ENCODE measurements around the gene GNL1. TPM values are rescaled to one million over a fixed set of nuclear protein-coding genes. Genes with fewer than 3 reads are reported as not detected.
A peak's percentile ranks its signal among the peaks of the same experiment; 100 is the strongest.

Gene GNL1
- total RNA-seq, 6 experiments from 2014 or later: 5.1 to 25.6 (median 19.8) TPM

DNA sequence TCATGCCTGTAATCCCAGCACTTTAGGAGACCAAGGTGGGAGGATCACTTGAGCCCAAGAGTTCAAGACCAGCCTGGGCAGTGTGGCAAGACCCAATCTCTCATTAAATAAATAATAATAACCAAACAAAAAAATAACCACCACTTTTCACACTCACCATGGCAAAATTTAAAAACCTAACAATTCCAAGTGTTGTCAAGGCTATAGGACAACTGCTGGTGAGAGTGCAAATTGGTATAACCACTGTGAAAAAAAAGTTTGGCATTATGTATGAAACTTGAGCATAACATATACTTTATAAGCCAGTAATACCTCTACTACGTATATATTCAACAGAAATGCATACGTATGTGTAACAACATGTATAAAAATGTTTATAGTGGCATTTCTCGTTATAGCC, 4.6 kb upstream of the GNL1 start:
- DNase-seq (no peak), ATAC-seq (no peak)
- Histone ChIP-seq H3K4me1 (peaks cover 0 to 47% (median 23%) of the 10 kb centered on the region in 4 donors), H3K4me3 (no peak overlapping the region), H3K9me3 (no peaks in the 10 kb centered on the region), H3K27ac (no peak overlapping the region), H3K27me3 (no peaks in the 10 kb centered on the region), H3K36me3 (no peaks in the 10 kb centered on the region)
- 94% methylated on average over 3 of the region's 3 CpGs for WGBS (ENCODE audit: insufficient coverage, low coverage, low lambda C conversion rate, missing lambda C conversion rate)
- intact Hi-C loops (cut with DNase I): no loop called here
- no peak for TF ChIP-seq CTCF (IDR thresholded peaks at IDR 0.05)
- TF ChIP-seq POLR2A (IDR thresholded peaks at IDR 0.05): no peak

DNA sequence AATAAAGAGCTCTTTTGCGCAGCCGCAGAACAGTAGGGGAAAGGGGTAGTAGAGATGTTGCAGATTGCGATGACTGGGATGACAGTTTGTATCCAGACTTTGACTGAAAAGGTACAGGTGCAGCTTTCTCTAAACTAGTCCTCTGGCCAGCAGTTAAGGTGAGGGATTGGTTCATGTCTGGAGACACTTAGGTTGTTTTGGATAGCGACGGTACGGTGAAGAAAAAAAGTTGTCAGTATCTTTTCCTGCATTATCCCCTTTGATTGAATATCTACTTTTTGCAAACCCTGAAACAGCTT, 1.3 kb upstream of the GNL1 start:
- Histone ChIP-seq H3K36me3 (peaks cover 0 to 14% (median 0%) of the 10 kb centered on the region in 4 donors), H3K27me3 (no peaks in the 10 kb centered on the region), H3K4me1 (peaks cover 0 to 25% (median 10%) of the 10 kb centered on the region in 4 donors), H3K27ac (peak overlapping the region; percentile 93 to 95 (median 95)), H3K4me3 (peak overlapping the region; percentile 77 to 86 (median 84)), H3K9me3 (no peaks in the 10 kb centered on the region)
- DNase-seq (no peak), ATAC-seq (no peak)
- intact Hi-C loops (cut with DNase I): no loop called here
- WGBS (ENCODE audit: insufficient coverage, low coverage, low lambda C conversion rate, missing lambda C conversion rate): 0% methylated on average over 6 of the region's 6 CpGs
- TF ChIP-seq CTCF (IDR thresholded peaks at IDR 0.05): no peak

GRCh38 chr6:30556906-30557682, 805 bp upstream of the GNL1 start, which contains the start of gene PRR3:
Gene PRR3 (plus strand): TSS chr6:30557295. CDS start chr6:30557345, 50 bp downstream.
- ATAC-seq (peak; percentile 80 to 83 (median 82)), DNase-seq (peak; percentile 86 to 94 (median 94))
- TF ChIP-seq CTCF (IDR thresholded peaks at IDR 0.05): no peak
- TF ChIP-seq POLR2A (IDR thresholded peaks at IDR 0.05): peak; percentile 31
- peak within 1 kb of the TSS; percentile 93 to 95 (median 95) for H3K27ac ChIP-seq
- intact Hi-C loops (cut with DNase I): no loop called here
- H3K27me3 ChIP-seq: no peaks in the 10 kb centered on the region
- under 1% methylated on average over 30 of the region's 42 CpGs for WGBS (ENCODE audit: insufficient coverage, low coverage, low lambda C conversion rate, missing lambda C conversion rate)
- no peaks in the 10 kb centered on the region for H3K9me3 ChIP-seq
- peak within 1 kb of the TSS; percentile 77 to 86 (median 84) for H3K4me3 ChIP-seq
- H3K36me3 ChIP-seq: peaks cover 0 to 19% (median 0%) of the 10 kb centered on the region in 4 donors
- H3K4me1 ChIP-seq: peaks cover 0 to 19% (median 7%) of the 10 kb centered on the region in 4 donors

GRCh38 chr6:30555816-30556065, 548 bp downstream of the GNL1 start:
- WGBS (ENCODE audit: insufficient coverage, low coverage, low lambda C conversion rate, missing lambda C conversion rate): 0% methylated on average over 1 of the region's 15 CpGs
- Histone ChIP-seq H3K36me3 (peaks cover 0 to 31% (median 4%) of the 10 kb centered on the region in 4 donors), H3K4me3 (peak overlapping the region; percentile 77 to 86 (median 84)), H3K9me3 (no peaks in the 10 kb centered on the region), H3K27me3 (no peaks in the 10 kb centered on the region), H3K4me1 (peaks cover 0 to 14% (median 5%) of the 10 kb centered on the region in 4 donors), H3K27ac (peak overlapping the region; percentile 93 to 95 (median 95))
- TF ChIP-seq CTCF (IDR thresholded peaks at IDR 0.05) (no peak), POLR2A (IDR thresholded peaks at IDR 0.05) (no peak)
- DNase-seq: no peak
- no peak for ATAC-seq
- intact Hi-C loops (cut with DNase I): no loop called here
